Prostate gland (tissue), 2 donors: ENCODE results near the gene RPS15. TPM values are rescaled to one million over a fixed set of nuclear protein-coding genes. Genes with fewer than 3 reads are reported as not detected.
"Not testable (repeated sequence)": the region's sequence is repeated elsewhere in the genome, so short reads cannot be mapped to it uniquely, and the experiment has no call there.

Experiments used
- DNase-seq: peaks from one replicate; pipeline ENCODE4 v3.0.0-alpha.2; 2019; ENCODE audit warnings: low spot score
- H3K27ac ChIP-seq, 2 donors: fragments of 200-600 bp; sonication (generic); 2 replicates each; pipeline ENCODE4 v1.5.1; 2017 to 2019
- H3K27me3 ChIP-seq: fragments of 200-600 bp; sonication (generic); replicated peaks from 2 replicates; pipeline ENCODE4 v1.5.1; 2019; ENCODE audit not compliant: insufficient read depth
- H3K36me3 ChIP-seq, 2 donors: fragments of 200-600 bp; sonication (generic); 1 replicate in 1 of 2; 2 replicates in 1 of 2; pipeline versions ENCODE4 v1.5.1 to v1.8.1; 2017 to 2019
- H3K4me1 ChIP-seq: fragments of 200-600 bp; sonication (generic); replicated peaks from 2 replicates; pipeline ENCODE4 v1.5.1; 2019
- H3K4me3 ChIP-seq, 2 donors: fragments of 200-600 bp; sonication (generic); 2 replicates each; pipeline ENCODE4 v1.5.1; 2017 to 2019
- H3K9me3 ChIP-seq: fragments of 200-600 bp; sonication (generic); 2 replicates; pipeline ENCODE4 v1.5.1; 2017
- CTCF ChIP-seq, 4 experiments: fragments of 200-600 bp in 2 of 4; fragments of 450-650 bp in 2 of 4; sonication (generic) in 2 of 4; IDR thresholded peaks; 1 replicate in 3 of 4; 2 replicates in 1 of 4; pipeline ENCODE4 v1.5.1; 2016 to 2019; ENCODE audit warnings: antibody characterized with exemption in 4 of 4, mild to moderate bottlenecking in 2 of 4, moderate library complexity in 2 of 4
- POLR2A ChIP-seq: fragments of 450-650 bp; IDR thresholded peaks from one replicate; pipeline ENCODE4 v1.6.1; 2016; ENCODE audit warnings: antibody characterized with exemption, mild to moderate bottlenecking
- POLR2AphosphoS5 ChIP-seq: sonication (generic); formaldehyde crosslinking; IDR thresholded peaks from one replicate; pipeline ENCODE4 v1.6.1; 2017; ENCODE audit warnings: antibody characterized with exemption
- WGBS: methylation state at CpG from one replicate; pipeline ENCODE4 v1.1.5; 2018; 5-methylcytosine and 5-hydroxymethylcytosine counted together
- intact Hi-C: fragments of 100-400 bp; cut with DNase I; formaldehyde crosslinking; loops from one replicate; pipeline ENCODE4 v1.14.2; 2022
- total RNA-seq, 2 donors: library from RNA; depleted of rRNA; stranded (reverse); fragments of >200 nt; gene quantifications; one replicate each; pipeline ENCODE4 v1.1.0, GENCODE V29; 2016

Gene RPS15
- total RNA-seq, 2 donors from 2014 or later = 3,102 to 5,853 TPM

- Histone ChIP-seq H3K4me3 (no peak overlapping the region), H3K27me3 (peaks cover 21% of the 10 kb centered on the region), H3K27ac (no peak overlapping the region), H3K4me1 (peaks cover 22% of the 10 kb centered on the region), H3K9me3 (no peaks in the 10 kb centered on the region), H3K36me3 (no peaks in the 10 kb centered on the region)
- no peak for DNase-seq
- intact Hi-C loops = no loop called here
- no peak for TF ChIP-seq POLR2A
- no peak for TF ChIP-seq CTCF (IDR thresholded peaks at IDR 0.05)
- TF ChIP-seq POLR2AphosphoS5 = no peak
- 68% methylated on average over 19 of the region's 20 CpGs for WGBS
These were observed 35.1 kb downstream of the RPS15 start for GRCh38 chr19:1473085-1473851.

- H3K9me3 ChIP-seq = no peaks in the 10 kb centered on the region
- H3K27me3 ChIP-seq = peaks cover 16% of the 10 kb centered on the region
- no peak overlapping the region for H3K4me3 ChIP-seq
- no peak overlapping the region for H3K27ac ChIP-seq
- H3K36me3 ChIP-seq = no peaks in the 10 kb centered on the region
- WGBS = 77% methylated on average over 28 of the region's 31 CpGs
- H3K4me1 ChIP-seq = peaks cover 17% of the 10 kb centered on the region
- no peak for DNase-seq
- intact Hi-C loops = no loop called here
- TF ChIP-seq POLR2AphosphoS5 (no peak), POLR2A (no peak), CTCF (IDR thresholded peaks at IDR 0.05) (no peak)
These were observed 36.0 kb downstream of the RPS15 start for GRCh38 chr19:1474011-1474764.

GRCh38 chr19:1474765-1475351 is 36.7 kb downstream of the RPS15 start:
- H3K27me3 ChIP-seq = peaks cover 14% of the 10 kb centered on the region
- DNase-seq = no peak
- no peaks in the 10 kb centered on the region for H3K36me3 ChIP-seq
- peaks cover 13% of the 10 kb centered on the region for H3K4me1 ChIP-seq
- intact Hi-C loops = no loop called here
- TF ChIP-seq POLR2A = no peak
- TF ChIP-seq CTCF (IDR thresholded peaks at IDR 0.05) = no peak
- no peak for TF ChIP-seq POLR2AphosphoS5
- H3K27ac ChIP-seq = no peak overlapping the region
- H3K4me3 ChIP-seq = no peak overlapping the region
- no peaks in the 10 kb centered on the region for H3K9me3 ChIP-seq
- 89% methylated on average over 20 of the region's 26 CpGs for WGBS

- intact Hi-C loops = no loop called here
- no peaks in the 10 kb centered on the region for H3K36me3 ChIP-seq
- no peak overlapping the region for H3K27ac ChIP-seq
- H3K4me3 ChIP-seq = no peak overlapping the region
- 93% methylated on average over 29 of the region's 31 CpGs for WGBS
- H3K4me1 ChIP-seq = peaks cover 2% of the 10 kb centered on the region
- H3K27me3 ChIP-seq = peaks cover 9% of the 10 kb centered on the region
- TF ChIP-seq CTCF (IDR thresholded peaks at IDR 0.05) (no peak), POLR2AphosphoS5 (no peak), POLR2A (no peak)
- H3K9me3 ChIP-seq = no peaks in the 10 kb centered on the region
- DNase-seq = no peak
These were observed 37.7 kb downstream of the RPS15 start for GRCh38 chr19:1475751-1476437.

GRCh38 chr19:1477056-1477455 is 38.9 kb downstream of the RPS15 start:
- H3K9me3 ChIP-seq, H3K4me3 ChIP-seq, DNase-seq, H3K4me1 ChIP-seq, H3K27me3 ChIP-seq, H3K36me3 ChIP-seq, intact Hi-C loops, H3K27ac ChIP-seq: not testable (repeated sequence)
- WGBS = 94% methylated on average over 9 of the region's 9 CpGs
